Dendritic cell treated with granulocyte-macrophage colony-stimulating factor and Interleukin-4, amounts not matched to agents 40 ng/mL and 50 ng/mL, for 4 days (primary cell): ENCODE measurements around the gene DPY19L3.
"Not testable (repeated sequence)": the region's sequence is repeated elsewhere in the genome, so short reads cannot be mapped to it uniquely, and the experiment has no call there.

Source experiments
- H3K27ac Mint-ChIP-seq: one replicate; pipeline ENCODE4 v1.8.0; 2022; ENCODE audit warnings: mild to moderate bottlenecking, mixed read lengths
- H3K27me3 Mint-ChIP-seq: one replicate; pipeline ENCODE4 v1.8.0; 2022; ENCODE audit warnings: mild to moderate bottlenecking, mixed read lengths
- H3K36me3 Mint-ChIP-seq: one replicate; pipeline ENCODE4 v1.8.0; 2022; ENCODE audit warnings: low read depth, mixed read lengths
- H3K4me1 Mint-ChIP-seq: one replicate; pipeline ENCODE4 v1.8.0; 2022; ENCODE audit warnings: low read depth, mixed read lengths
- H3K4me3 Mint-ChIP-seq: one replicate; pipeline ENCODE4 v1.8.0; 2022; ENCODE audit warnings: mild to moderate bottlenecking, moderate library complexity, mixed read lengths
- H3K9me3 Mint-ChIP-seq: one replicate; pipeline ENCODE4 v1.8.0; 2022; ENCODE audit warnings: mixed read lengths
- intact Hi-C: fragments of 100-400 bp; cut with micrococcal nuclease; formaldehyde crosslinking; loops from one replicate; pipeline ENCODE4 v1.15.0; 2022

Gene DPY19L3

GRCh38 chr19:32438751-32439150 is 33.2 kb downstream of the DPY19L3 start:
- no peak overlapping the region for H3K4me3 Mint-ChIP-seq
- H3K9me3 Mint-ChIP-seq, result no peaks in the 10 kb centered on the region
- no peak overlapping the region for H3K27ac Mint-ChIP-seq
- peaks cover 3% of the 10 kb centered on the region for H3K27me3 Mint-ChIP-seq
- H3K36me3 Mint-ChIP-seq, result no peaks in the 10 kb centered on the region
- no peaks in the 10 kb centered on the region for H3K4me1 Mint-ChIP-seq
- intact Hi-C loops, result no loop called here

- no peaks in the 10 kb centered on the region for H3K27me3 Mint-ChIP-seq
- no peaks in the 10 kb centered on the region for H3K36me3 Mint-ChIP-seq
- no peaks in the 10 kb centered on the region for H3K4me1 Mint-ChIP-seq
- H3K4me3 Mint-ChIP-seq, result no peak overlapping the region
- intact Hi-C loops, result no loop called here
- no peak overlapping the region for H3K27ac Mint-ChIP-seq
- no peaks in the 10 kb centered on the region for H3K9me3 Mint-ChIP-seq
These were observed 37.1 kb downstream of the DPY19L3 start for GRCh38 chr19:32442650-32443049.

GRCh38 chr19:32447534-32447933 is 42.0 kb downstream of the DPY19L3 start:
- H3K9me3 Mint-ChIP-seq, H3K4me1 Mint-ChIP-seq, H3K27me3 Mint-ChIP-seq, H3K4me3 Mint-ChIP-seq, H3K27ac Mint-ChIP-seq, intact Hi-C loops, H3K36me3 Mint-ChIP-seq: not testable (repeated sequence)

- no peaks in the 10 kb centered on the region for H3K9me3 Mint-ChIP-seq
- peaks cover 6% of the 10 kb centered on the region for H3K4me1 Mint-ChIP-seq
- H3K27me3 Mint-ChIP-seq, result no peaks in the 10 kb centered on the region
- intact Hi-C loops, result no loop called here
- H3K4me3 Mint-ChIP-seq, result no peak overlapping the region
- H3K27ac Mint-ChIP-seq, result no peak overlapping the region
- no peaks in the 10 kb centered on the region for H3K36me3 Mint-ChIP-seq
These were observed 42.5 kb downstream of the DPY19L3 start for GRCh38 chr19:32448026-32448425.

- H3K36me3 Mint-ChIP-seq, result no peaks in the 10 kb centered on the region
- intact Hi-C loops, result no loop called here
- no peaks in the 10 kb centered on the region for H3K9me3 Mint-ChIP-seq
- H3K27ac Mint-ChIP-seq, result no peak overlapping the region
- H3K27me3 Mint-ChIP-seq, result no peaks in the 10 kb centered on the region
- H3K4me3 Mint-ChIP-seq, result no peak overlapping the region
- H3K4me1 Mint-ChIP-seq, result peaks cover 6% of the 10 kb centered on the region
These were observed 44.6 kb downstream of the DPY19L3 start for GRCh38 chr19:32450217-32450616.

- Mint-ChIP-seq H3K27me3 (no peaks in the 10 kb centered on the region), H3K4me3 (no peak overlapping the region), H3K36me3 (no peaks in the 10 kb centered on the region), H3K9me3 (no peaks in the 10 kb centered on the region), H3K27ac (no peak overlapping the region), H3K4me1 (peaks cover 6% of the 10 kb centered on the region)
- intact Hi-C loops, result no loop called here
These were observed 48.2 kb downstream of the DPY19L3 start for GRCh38 chr19:32453736-32454135.

- no peak overlapping the region for H3K4me3 Mint-ChIP-seq
- no peaks in the 10 kb centered on the region for H3K9me3 Mint-ChIP-seq
- peaks cover 6% of the 10 kb centered on the region for H3K4me1 Mint-ChIP-seq
- H3K27me3 Mint-ChIP-seq, result no peaks in the 10 kb centered on the region
- H3K36me3 Mint-ChIP-seq, result no peaks in the 10 kb centered on the region
- no peak overlapping the region for H3K27ac Mint-ChIP-seq
- intact Hi-C loops, result no loop called here
These were observed 50.8 kb downstream of the DPY19L3 start for GRCh38 chr19:32456406-32456805.

GRCh38 chr19:32457571-32458158 is 52.1 kb downstream of the DPY19L3 start:
- H3K4me3 Mint-ChIP-seq, result no peak overlapping the region
- H3K9me3 Mint-ChIP-seq, result no peaks in the 10 kb centered on the region
- no peak overlapping the region for H3K27ac Mint-ChIP-seq

GRCh38 chr19:32458500-32459123 is 53.0 kb downstream of the DPY19L3 start:
- Mint-ChIP-seq H3K27ac (no peak overlapping the region), H3K4me3 (no peak overlapping the region), H3K9me3 (no peaks in the 10 kb centered on the region), H3K4me1 (no peaks in the 10 kb centered on the region), H3K36me3 (no peaks in the 10 kb centered on the region), H3K27me3 (no peaks in the 10 kb centered on the region)
- intact Hi-C loops, result no loop called here

More at GRCh38 chr19:32457571-32458158, 52.1 kb downstream of the DPY19L3 start:
- intact Hi-C loops, result no loop called here
- Mint-ChIP-seq H3K27me3 (no peaks in the 10 kb centered on the region), H3K36me3 (no peaks in the 10 kb centered on the region), H3K4me1 (no peaks in the 10 kb centered on the region)

- Mint-ChIP-seq H3K4me1 (no peaks in the 10 kb centered on the region), H3K4me3 (no peak overlapping the region), H3K36me3 (no peaks in the 10 kb centered on the region), H3K9me3 (no peaks in the 10 kb centered on the region), H3K27me3 (no peaks in the 10 kb centered on the region), H3K27ac (no peak overlapping the region)
- intact Hi-C loops, result no loop called here
These were observed 53.8 kb downstream of the DPY19L3 start for GRCh38 chr19:32459204-32459865.

- Mint-ChIP-seq H3K4me1 (no peaks in the 10 kb centered on the region), H3K9me3 (no peaks in the 10 kb centered on the region), H3K36me3 (no peaks in the 10 kb centered on the region), H3K27ac (no peak overlapping the region), H3K27me3 (no peaks in the 10 kb centered on the region), H3K4me3 (no peak overlapping the region)
- intact Hi-C loops, result no loop called here
These were observed 54.9 kb downstream of the DPY19L3 start for GRCh38 chr19:32460476-32460875.

GRCh38 chr19:32464279-32464678 is 58.7 kb downstream of the DPY19L3 start:
- Mint-ChIP-seq H3K27me3 (no peaks in the 10 kb centered on the region), H3K4me1 (no peaks in the 10 kb centered on the region), H3K9me3 (no peaks in the 10 kb centered on the region), H3K27ac (no peak overlapping the region), H3K36me3 (no peaks in the 10 kb centered on the region), H3K4me3 (no peak overlapping the region)
- intact Hi-C loops, result no loop called here

- Mint-ChIP-seq H3K27me3 (no peaks in the 10 kb centered on the region), H3K9me3 (no peaks in the 10 kb centered on the region), H3K27ac (no peak overlapping the region), H3K4me1 (no peaks in the 10 kb centered on the region), H3K36me3 (no peaks in the 10 kb centered on the region), H3K4me3 (no peak overlapping the region)
- intact Hi-C loops, result no loop called here
These were observed 59.6 kb downstream of the DPY19L3 start for GRCh38 chr19:32465176-32465575.

GRCh38 chr19:32469795-32470194 is 64.2 kb downstream of the DPY19L3 start:
- Mint-ChIP-seq H3K9me3 (no peaks in the 10 kb centered on the region), H3K4me3 (no peak overlapping the region), H3K27me3 (no peaks in the 10 kb centered on the region), H3K4me1 (no peaks in the 10 kb centered on the region), H3K27ac (no peak overlapping the region), H3K36me3 (no peaks in the 10 kb centered on the region)
- intact Hi-C loops, result no loop called here

GRCh38 chr19:32471095-32471494 is 65.5 kb downstream of the DPY19L3 start:
- intact Hi-C loops, result no loop called here
- H3K9me3 Mint-ChIP-seq, result no peaks in the 10 kb centered on the region
- no peak overlapping the region for H3K4me3 Mint-ChIP-seq
- H3K4me1 Mint-ChIP-seq, result no peaks in the 10 kb centered on the region
- H3K27me3 Mint-ChIP-seq, result no peaks in the 10 kb centered on the region
- no peak overlapping the region for H3K27ac Mint-ChIP-seq
- H3K36me3 Mint-ChIP-seq, result no peaks in the 10 kb centered on the region
